GM12878 (cell line): Measurements from ENCODE around the gene RPS6KA5. TPM values are rescaled to one million over a fixed set of nuclear protein-coding genes. Genes with fewer than 3 reads are reported as not detected.

Experiments used
- ATF7 ChIP-seq: fragments of 450-650 bp; IDR thresholded peaks from 2 replicates; pipeline ENCODE4 v1.6.1; 2016; ENCODE audit warnings: low read depth, mild to moderate bottlenecking
- BCL11A ChIP-seq: IDR thresholded peaks from 2 replicates; pipeline ENCODE4 v1.6.1; 2011; ENCODE audit warnings: low read depth, low read length
- E2F8 ChIP-seq: fragments of 450-650 bp; IDR thresholded peaks from 2 replicates; pipeline ENCODE4 v1.6.1; 2018; ENCODE audit warnings: mild to moderate bottlenecking, low read depth, moderate library complexity; ENCODE audit not compliant: partially characterized antibody
- HDGF ChIP-seq: fragments of 450-650 bp; IDR thresholded peaks from 2 replicates; pipeline ENCODE4 v1.6.1; 2016; ENCODE audit warnings: antibody characterized with exemption
- IRF3 ChIP-seq: fragments of 450-650 bp; IDR thresholded peaks from 2 replicates; pipeline ENCODE4 v1.6.1; 2014; ENCODE audit warnings: mild to moderate bottlenecking
- MXI1 ChIP-seq: fragments of 150-350 bp; IDR thresholded peaks from 2 replicates; pipeline ENCODE4 v1.6.1; 2011; ENCODE audit warnings: low read depth, mild to moderate bottlenecking, inconsistent platforms, low read length, improper control_type of control experiment
- NFXL1 ChIP-seq: fragments of 450-650 bp; IDR thresholded peaks from 2 replicates; pipeline ENCODE4 v1.6.1; 2017; ENCODE audit warnings: antibody characterized with exemption, mild to moderate bottlenecking, borderline replicate concordance
- RAD21 ChIP-seq: IDR thresholded peaks from 2 replicates; pipeline ENCODE4 v1.6.1; 2011; ENCODE audit warnings: mild to moderate bottlenecking, low read depth, low read length, moderate library complexity; ENCODE audit not compliant: insufficient read depth
- RBBP5 ChIP-seq: fragments of 200-600 bp; sonication (generic); conservative IDR thresholded peaks from 2 replicates; pipeline ENCODE4 v1.6.1; 2016
- SREBF2 ChIP-seq: IDR thresholded peaks from 2 replicates; pipeline ENCODE4 v1.6.1; 2012; ENCODE audit warnings: mild to moderate bottlenecking, low read length
- SUPT20H ChIP-seq: IDR thresholded peaks from 2 replicates; pipeline ENCODE4 v1.6.1; 2011; ENCODE audit warnings: low read depth, mild to moderate bottlenecking, low read length, moderate library complexity, borderline replicate concordance; ENCODE audit not compliant: control insufficient read depth
- YY1 ChIP-seq: IDR thresholded peaks from 2 replicates; pipeline ENCODE4 v1.6.1; 2011; ENCODE audit warnings: low read depth, mild to moderate bottlenecking, low read length
- ZBTB40 ChIP-seq: fragments of 450-650 bp; IDR thresholded peaks from 2 replicates; pipeline ENCODE4 v1.6.1; 2016; ENCODE audit warnings: mild to moderate bottlenecking, moderate library complexity, borderline replicate concordance
- ZNF592 ChIP-seq: fragments of 450-650 bp; IDR thresholded peaks from 2 replicates; pipeline ENCODE4 v1.6.1; 2017; ENCODE audit warnings: mild to moderate bottlenecking, moderate library complexity
- polyA plus RNA-seq, 11 experiments: library from polyadenylated mRNA; depleted of rRNA in 4 of 11; unstranded in 6 of 11; stranded (reverse) in 5 of 11; fragments of >200 nt; fragmentation: Nextera tagmentation in 4 of 11; fragmentation: Illumina TruSeq in 1 of 11; extraction: Ambion mirVana in 4 of 11; extraction: Trizol in 1 of 11; gene quantifications; 1 replicate in 1 of 11; 2 replicates in 10 of 11; pipeline versions ENCODE4 v1.2.1 to v1.2.3, GENCODE V29; 2011 to 2016; ENCODE audit warnings: inconsistent platforms in 2 of 11, missing spikeins in 2 of 11, low read depth in 1 of 11
- total RNA-seq, 4 experiments: library from RNA; depleted of rRNA in 3 of 4; stranded (reverse); fragments of >200 nt in 3 of 4; fragmentation: Illumina TruSeq in 1 of 4; extraction: Trizol in 1 of 4; gene quantifications; 2 replicates each; pipeline versions ENCODE4 v1.2.1 to v1.2.3, GENCODE V29; 2013 to 2021
- TF ChIP-seq, protein P1 (sequence below): fragments of 450-650 bp; IDR thresholded peaks from 2 replicates; pipeline ENCODE4 v1.6.1; 2016; ENCODE audit warnings: mild to moderate bottlenecking

The RPS6KA5 gene
- total and polyA plus RNA-seq, 10 of the 15 experiments (the other 5 are each of a cell fraction or from before 2014, with no cell fraction given) = 1.4 to 7.0 (median 3.7) TPM

DNA sequence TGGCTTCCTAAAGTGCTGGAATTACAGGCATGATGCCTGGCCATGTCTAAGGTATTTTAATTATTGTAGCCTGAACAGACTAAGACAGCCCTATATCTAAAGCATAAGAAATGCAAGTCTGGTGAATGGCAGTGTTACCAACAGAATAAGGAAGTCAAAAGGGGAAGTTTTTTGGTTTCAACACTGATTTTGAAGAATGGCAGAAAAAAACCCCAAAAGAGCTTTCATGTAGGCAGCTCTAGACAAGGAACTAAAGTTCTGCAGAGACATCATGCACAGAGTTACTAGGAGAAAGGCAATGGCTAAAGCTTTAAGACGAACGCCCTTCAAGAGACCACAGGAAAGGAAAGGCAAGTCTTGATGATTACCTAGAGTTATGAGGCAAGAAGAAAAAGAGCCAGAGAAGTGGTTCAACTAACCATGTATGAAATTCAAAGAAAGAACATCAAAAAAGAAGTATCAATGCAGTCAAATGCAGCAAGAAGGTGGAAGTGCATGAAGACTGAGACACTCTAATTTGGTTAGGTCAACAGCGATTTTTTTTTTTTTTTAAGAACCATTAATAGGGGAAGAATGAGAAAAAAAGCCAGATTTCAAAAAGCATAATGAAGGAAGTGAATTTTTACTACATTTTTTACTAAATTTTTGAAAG, 50.8 kb downstream of the RPS6KA5 start (continued):
- TF ChIP-seq ATF7 = peak; percentile 39; the same call in 1 of the 2 replicates
- TF ChIP-seq RBBP5 = no peak
- TF ChIP-seq YY1 = no peak
- no peak for TF ChIP-seq SREBF2
- TF ChIP-seq NFXL1 = no peak
- TF ChIP-seq MXI1 = peak; percentile 19; the same call in 1 of the 2 replicates
- peak; percentile 2; the same call in 1 of the 2 replicates for TF ChIP-seq RAD21
- no peak for TF ChIP-seq SUPT20H
- TF ChIP-seq, protein P1, sequence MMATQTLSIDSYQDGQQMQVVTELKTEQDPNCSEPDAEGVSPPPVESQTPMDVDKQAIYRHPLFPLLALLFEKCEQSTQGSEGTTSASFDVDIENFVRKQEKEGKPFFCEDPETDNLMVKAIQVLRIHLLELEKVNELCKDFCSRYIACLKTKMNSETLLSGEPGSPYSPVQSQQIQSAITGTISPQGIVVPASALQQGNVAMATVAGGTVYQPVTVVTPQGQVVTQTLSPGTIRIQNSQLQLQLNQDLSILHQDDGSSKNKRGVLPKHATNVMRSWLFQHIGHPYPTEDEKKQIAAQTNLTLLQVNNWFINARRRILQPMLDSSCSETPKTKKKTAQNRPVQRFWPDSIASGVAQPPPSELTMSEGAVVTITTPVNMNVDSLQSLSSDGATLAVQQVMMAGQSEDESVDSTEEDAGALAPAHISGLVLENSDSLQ = peak; percentile 73
- no peak for TF ChIP-seq IRF3
- no peak; the same call in 1 of the 2 replicates for TF ChIP-seq HDGF
- no peak for TF ChIP-seq ZNF592
- no peak for TF ChIP-seq BCL11A
- no peak for TF ChIP-seq E2F8
- TF ChIP-seq ZBTB40 = no peak
